ENCODE results near the gene CD274. TPM values are rescaled to one million over a fixed set of nuclear protein-coding genes. Genes with fewer than 3 reads are reported as not detected.

The CD274 gene
- total and polyA plus RNA-seq, 2 experiments from 2014 or later, result not detected

DNA sequence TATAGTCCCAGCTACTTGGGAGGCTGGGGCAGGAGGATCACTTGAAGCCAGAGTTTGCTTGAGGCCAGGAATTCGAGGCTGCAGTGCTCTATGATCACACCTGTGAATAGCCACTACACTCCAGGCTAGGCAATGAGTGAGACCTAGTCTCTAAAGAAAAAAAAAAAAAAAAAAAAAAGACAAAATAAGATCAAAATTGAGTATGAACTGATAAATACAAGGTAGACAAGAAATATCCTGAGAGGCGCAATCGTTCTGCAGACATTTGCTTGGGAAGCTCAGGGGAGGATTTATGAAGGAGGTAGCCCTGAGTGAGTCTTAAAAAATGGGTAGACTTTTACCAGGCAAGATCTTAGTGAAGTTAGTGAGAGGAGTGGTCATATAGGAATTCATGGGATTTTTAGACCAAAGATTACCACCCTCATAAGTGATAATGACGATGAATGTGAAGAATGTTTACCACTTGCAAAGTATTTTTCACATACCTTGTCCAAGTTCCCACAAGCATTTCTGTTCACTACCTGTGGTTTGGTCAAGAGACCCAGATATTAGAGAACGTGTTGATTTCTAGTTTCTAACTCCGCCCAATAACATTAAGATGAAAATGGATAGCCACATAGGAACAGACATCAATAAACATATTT is 64.4 kb downstream of the CD274 start:
- Histone ChIP-seq H4K20me1 (replicated peaks; ENCODE audit: insufficient read depth) (no peaks in the 10 kb centered on the region), H3K4me1 (ENCODE audit: insufficient read depth) (peaks cover 15% of the 10 kb centered on the region), H3K9me2 (ENCODE audit: insufficient read depth) (0 out of 2 replicates have a peak, but pooled peaks cover 6% of the 10 kb centered on the region), H3K36me3 (ENCODE audit: insufficient read depth) (no peaks in the 10 kb centered on the region), H3K4me3 (no peak overlapping the region), H3F3A (replicated peaks; ENCODE audit: low read depth) (no peaks in the 10 kb centered on the region), H3K79me2 (replicated peaks; ENCODE audit: insufficient read depth) (no peaks in the 10 kb centered on the region), H3K27ac (ENCODE audit: low read depth) (no peak overlapping the region), H3K4me2 (no peak overlapping the region), H3K27me3 (ENCODE audit: insufficient read depth) (no peaks in the 10 kb centered on the region), H2AFZ (no peak overlapping the region)
- Mint-ChIP-seq H3K27me3 (ENCODE audit: insufficient read depth, low read depth, poor library complexity) (no peaks in the 10 kb centered on the region), H3K4me1 (peaks cover 17% of the 10 kb centered on the region), H3K36me3 (ENCODE audit: low read depth) (no peaks in the 10 kb centered on the region), H3K4me3 (no peak overlapping the region), H3K27ac (no peak overlapping the region), H3K9me3 (no peaks in the 10 kb centered on the region)
- ATAC-seq (no peak), DNase-seq (ENCODE audit: low spot score) (no peak)
- TF ChIP-seq, protein P1, sequence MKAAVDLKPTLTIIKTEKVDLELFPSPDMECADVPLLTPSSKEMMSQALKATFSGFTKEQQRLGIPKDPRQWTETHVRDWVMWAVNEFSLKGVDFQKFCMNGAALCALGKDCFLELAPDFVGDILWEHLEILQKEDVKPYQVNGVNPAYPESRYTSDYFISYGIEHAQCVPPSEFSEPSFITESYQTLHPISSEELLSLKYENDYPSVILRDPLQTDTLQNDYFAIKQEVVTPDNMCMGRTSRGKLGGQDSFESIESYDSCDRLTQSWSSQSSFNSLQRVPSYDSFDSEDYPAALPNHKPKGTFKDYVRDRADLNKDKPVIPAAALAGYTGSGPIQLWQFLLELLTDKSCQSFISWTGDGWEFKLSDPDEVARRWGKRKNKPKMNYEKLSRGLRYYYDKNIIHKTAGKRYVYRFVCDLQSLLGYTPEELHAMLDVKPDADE (IDR thresholded peaks at IDR 0.05), result no peak
- no peak for TF ChIP-seq CREB1 (CRISPR knock-in tag; IDR thresholded peaks at IDR 0.05; ENCODE audit: low read depth)
- TF ChIP-seq NANOG (IDR thresholded peaks at IDR 0.05; ENCODE audit: borderline replicate concordance), result no peak
- TF ChIP-seq STAT1 (IDR thresholded peaks at IDR 0.05; ENCODE audit: unreplicated experiment), result no peak

DNA sequence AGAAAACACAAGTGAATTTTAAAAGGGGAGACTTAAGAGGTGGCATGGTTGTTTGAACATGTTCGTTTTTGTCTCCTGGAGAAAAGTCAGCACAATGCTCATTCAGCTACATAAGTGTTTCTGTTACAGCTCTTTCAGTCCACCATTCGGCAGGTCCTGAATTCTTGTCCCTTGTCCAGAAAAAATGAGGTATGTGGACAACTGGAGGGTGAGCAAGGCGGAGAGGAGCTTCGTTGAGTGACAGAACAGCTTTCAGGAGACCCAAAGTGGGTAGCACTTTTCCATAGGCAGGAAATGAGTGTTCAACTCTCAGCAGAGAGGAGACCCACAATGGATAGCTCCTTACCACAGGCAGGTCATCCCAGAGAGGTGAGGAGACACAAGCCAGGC is 64.9 kb downstream of the CD274 start:
- ATAC-seq, result no peak
- H2AFZ ChIP-seq, result no peak overlapping the region
- no peaks in the 10 kb centered on the region for H3F3A ChIP-seq (replicated peaks; ENCODE audit: low read depth)
- no peak for DNase-seq (ENCODE audit: low spot score)
- no peak overlapping the region for H3K4me2 ChIP-seq
- 0 out of 2 replicates have a peak, but pooled peaks cover 6% of the 10 kb centered on the region for H3K9me2 ChIP-seq (ENCODE audit: insufficient read depth)
- no peaks in the 10 kb centered on the region; the same call in 1 of the 2 replicates for H3K36me3 ChIP-seq (ENCODE audit: insufficient read depth)
- H3K4me3 ChIP-seq, result no peak overlapping the region
- Mint-ChIP-seq H3K27ac (no peak overlapping the region), H3K36me3 (ENCODE audit: low read depth) (no peaks in the 10 kb centered on the region), H3K4me1 (peaks cover 17% of the 10 kb centered on the region), H3K4me3 (no peak overlapping the region), H3K27me3 (ENCODE audit: insufficient read depth, low read depth, poor library complexity) (no peaks in the 10 kb centered on the region), H3K9me3 (no peaks in the 10 kb centered on the region; the same call in 2 of the 3 replicates)
- peaks cover 15% of the 10 kb centered on the region for H3K4me1 ChIP-seq (ENCODE audit: insufficient read depth)
- TF ChIP-seq EZH2 (IDR thresholded peaks at IDR 0.05; ENCODE audit: low read depth, unreplicated experiment) (no peak), ZNF331 (CRISPR knock-in tag; IDR thresholded peaks at IDR 0.05; ENCODE audit: low read depth) (no peak), STAT1 (IDR thresholded peaks at IDR 0.05; ENCODE audit: unreplicated experiment) (no peak), NANOG (IDR thresholded peaks at IDR 0.05; ENCODE audit: borderline replicate concordance) (no peak)
- TF ChIP-seq, protein P1 (IDR thresholded peaks at IDR 0.05), result no peak
- TF ChIP-seq, protein P2, sequence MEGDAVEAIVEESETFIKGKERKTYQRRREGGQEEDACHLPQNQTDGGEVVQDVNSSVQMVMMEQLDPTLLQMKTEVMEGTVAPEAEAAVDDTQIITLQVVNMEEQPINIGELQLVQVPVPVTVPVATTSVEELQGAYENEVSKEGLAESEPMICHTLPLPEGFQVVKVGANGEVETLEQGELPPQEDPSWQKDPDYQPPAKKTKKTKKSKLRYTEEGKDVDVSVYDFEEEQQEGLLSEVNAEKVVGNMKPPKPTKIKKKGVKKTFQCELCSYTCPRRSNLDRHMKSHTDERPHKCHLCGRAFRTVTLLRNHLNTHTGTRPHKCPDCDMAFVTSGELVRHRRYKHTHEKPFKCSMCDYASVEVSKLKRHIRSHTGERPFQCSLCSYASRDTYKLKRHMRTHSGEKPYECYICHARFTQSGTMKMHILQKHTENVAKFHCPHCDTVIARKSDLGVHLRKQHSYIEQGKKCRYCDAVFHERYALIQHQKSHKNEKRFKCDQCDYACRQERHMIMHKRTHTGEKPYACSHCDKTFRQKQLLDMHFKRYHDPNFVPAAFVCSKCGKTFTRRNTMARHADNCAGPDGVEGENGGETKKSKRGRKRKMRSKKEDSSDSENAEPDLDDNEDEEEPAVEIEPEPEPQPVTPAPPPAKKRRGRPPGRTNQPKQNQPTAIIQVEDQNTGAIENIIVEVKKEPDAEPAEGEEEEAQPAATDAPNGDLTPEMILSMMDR (conservative IDR thresholded peaks at IDR 0.05; ENCODE audit: low read depth in 2 of 2), result no peak
- no peaks in the 10 kb centered on the region for H4K20me1 ChIP-seq (replicated peaks; ENCODE audit: insufficient read depth)
- no peaks in the 10 kb centered on the region for H3K79me2 ChIP-seq (replicated peaks; ENCODE audit: insufficient read depth)
- H3K27ac ChIP-seq (ENCODE audit: low read depth), result no peak overlapping the region
- no peaks in the 10 kb centered on the region for H3K27me3 ChIP-seq (ENCODE audit: insufficient read depth)
